HCT116 (cell line): ENCODE data around the gene LMBR1. TPM values are rescaled to one million over a fixed set of nuclear protein-coding genes. Genes with fewer than 3 reads are reported as not detected.

Experiments
- ATAC-seq: fragments of 200-7000 bp; cut with Tn5 transposase; 2 replicates; pipeline ENCODE4 v1.9.1; 2020; ENCODE audit warnings: mild to moderate bottlenecking, moderate library complexity
- BruUV-seq: library from RNA; stranded (reverse); fragments of 400-500 nt; replicated peaks from 2 replicates; lab custom pipeline; 2021; lab: Mats Ljungman, UMichigan
- CTCF ChIA-PET: fragments of 300-600 bp; sonication (Branson Sonifier 250); formaldehyde crosslinking; loops from one replicate; lab custom pipeline; 2021; ENCODE audit warnings: antibody characterized with exemption; lab: Charles Lee
- POLR2A ChIA-PET: fragments of 300-600, 350-600 bp; sonication (Branson Sonifier 250); formaldehyde crosslinking; loops from one replicate; lab custom pipeline; 2021; ENCODE audit warnings: antibody characterized with exemption; lab: Charles Lee
- RAD21 ChIA-PET, 2 experiments: fragments of 300-600 bp; sonication (Branson Sonifier 250); formaldehyde crosslinking; loops; one replicate each; lab custom pipeline; 2023; ENCODE audit warnings: low total read pairs in 2 of 2; ENCODE audit not compliant: uncharacterized antibody in 2 of 2, unreplicated experiment in 2 of 2, low non-redundant PET in 1 of 2; lab: Charles Lee
- DNase-seq: peaks from one replicate; pipeline ENCODE4 v3.0.0-alpha.2; 2010; ENCODE audit warnings: low read depth, low spot score
- H2AFZ ChIP-seq: fragments of 200-600 bp; shearing (Covaris generic), sonication (generic); 2 replicates; pipeline ENCODE4 v1.6.1; 2017; ENCODE audit warnings: low read depth, mixed run types, mixed read lengths, antibody characterized with exemption, low read length; ENCODE audit not compliant: poor library complexity, severe bottlenecking
- H3K27ac ChIP-seq: 2 replicates; pipeline ENCODE4 v1.5.1; 2012; ENCODE audit warnings: low read depth, low read length
- H3K27me3 ChIP-seq: fragments of 200-600 bp; sonication (generic); 2 replicates; pipeline ENCODE4 v1.6.1; 2016; ENCODE audit warnings: mixed run types, low read length, mixed read lengths; ENCODE audit not compliant: insufficient read depth
- H3K36me3 ChIP-seq, 2 experiments: fragments of 200-500 bp in 1 of 2; fragments of 200-600 bp in 1 of 2; sonication (Bioruptor generic) in 1 of 2; sonication (generic) in 1 of 2; 2 replicates each; pipeline versions ENCODE4 v1.5.1 to v1.6.1; 2014 to 2016; ENCODE audit warnings: low read length in 2 of 2, inconsistent platforms in 1 of 2, mixed read lengths in 1 of 2, mixed run types in 1 of 2; ENCODE audit not compliant: insufficient read depth in 2 of 2, control insufficient read depth in 1 of 2
- H3K4me1 ChIP-seq, 2 experiments: fragments of 200-600 bp in 1 of 2; sonication (generic) in 1 of 2; 2 replicates each; pipeline versions ENCODE4 v1.5.1 to v1.6.1; 2012 to 2017; ENCODE audit warnings: low read length in 2 of 2, inconsistent platforms in 1 of 2, mild to moderate bottlenecking in 1 of 2, mixed read lengths in 1 of 2, mixed run types in 1 of 2, moderate library complexity in 1 of 2; ENCODE audit not compliant: insufficient read depth in 2 of 2, control insufficient read depth in 1 of 2
- H3K4me2 ChIP-seq: fragments of 200-600 bp; sonication (generic); 2 replicates; pipeline ENCODE4 v1.6.1; 2017; ENCODE audit warnings: mixed run types, low read length, mixed read lengths
- H3K4me3 ChIP-seq, 2 experiments: fragments of 200-600 bp in 1 of 2; sonication (generic) in 1 of 2; replicated peaks in 1 of 2; 2 replicates each; pipeline ENCODE4 v1.5.1; 2011 to 2016; ENCODE audit warnings: low read length in 2 of 2, control low read depth in 1 of 2, low read depth in 1 of 2, mild to moderate bottlenecking in 1 of 2, mixed read lengths in 1 of 2, mixed run types in 1 of 2
- H3K79me2 ChIP-seq: fragments of 200-600 bp; sonication (generic); 2 replicates; pipeline ENCODE4 v1.6.1; 2017; ENCODE audit warnings: mild to moderate bottlenecking, mixed run types, low read length, moderate library complexity, mixed read lengths; ENCODE audit not compliant: insufficient read depth
- H3K9ac ChIP-seq: fragments of 200-600 bp; sonication (generic); 2 replicates; pipeline ENCODE4 v1.6.1; 2016; ENCODE audit warnings: low read length, mixed read lengths
- H3K9me2 ChIP-seq: fragments of 200-600 bp; sonication (generic), shearing (Covaris generic); 2 replicates; pipeline ENCODE4 v1.6.1; 2017; ENCODE audit warnings: mixed run types, mild to moderate bottlenecking, moderate library complexity; ENCODE audit not compliant: insufficient read depth
- H3K9me3 ChIP-seq, 2 experiments: fragments of 200-500 bp in 1 of 2; fragments of 200-600 bp in 1 of 2; sonication (Bioruptor generic) in 1 of 2; sonication (generic) in 1 of 2; 2 replicates each; pipeline ENCODE4 v1.6.1; 2014 to 2017; ENCODE audit warnings: low read length in 2 of 2, mixed read lengths in 2 of 2, inconsistent platforms in 1 of 2, low read depth in 1 of 2, mild to moderate bottlenecking in 1 of 2, mixed run types in 1 of 2, moderate library complexity in 1 of 2; ENCODE audit not compliant: control insufficient read depth in 1 of 2, insufficient read depth in 1 of 2
- H4K20me1 ChIP-seq: fragments of 200-600 bp; sonication (generic), shearing (Covaris generic); 2 replicates; pipeline ENCODE4 v1.6.1; 2017; ENCODE audit warnings: mixed run types, mild to moderate bottlenecking, moderate library complexity; ENCODE audit not compliant: insufficient read depth
- CBX3 ChIP-seq: IDR thresholded peaks from 2 replicates; pipeline ENCODE4 v1.6.1; 2012; ENCODE audit warnings: low read depth
- CEBPB ChIP-seq: IDR thresholded peaks from 2 replicates; pipeline ENCODE4 v1.6.1; 2012; ENCODE audit warnings: low read depth
- EGR1 ChIP-seq: IDR thresholded peaks from 2 replicates; pipeline ENCODE4 v1.6.1; 2012; ENCODE audit warnings: low read depth
- ELF1 ChIP-seq: IDR thresholded peaks from 2 replicates; pipeline ENCODE4 v1.6.1; 2012; ENCODE audit warnings: low read depth, borderline replicate concordance
- EZH2 ChIP-seq: fragments of 200-600 bp; sonication (generic); IDR thresholded peaks from 2 replicates; pipeline ENCODE4 v1.6.1; 2017; ENCODE audit warnings: antibody characterized with exemption, mixed run types
- EZH2phosphoT487 ChIP-seq: fragments of 200-600 bp; IDR thresholded peaks from 2 replicates; pipeline ENCODE4 v1.6.1; 2018; ENCODE audit warnings: antibody characterized with exemption, borderline replicate concordance
- FOSL1 ChIP-seq: IDR thresholded peaks from 2 replicates; pipeline ENCODE4 v1.6.1; 2012; ENCODE audit warnings: low read depth
- JUND ChIP-seq: IDR thresholded peaks from 2 replicates; pipeline ENCODE4 v1.6.1; 2012
- POLR2A ChIP-seq: IDR thresholded peaks from 2 replicates; pipeline ENCODE4 v1.7.0; 2011; ENCODE audit warnings: borderline replicate concordance; ENCODE audit not compliant: insufficient read depth, insufficient read length; ENCODE audit errors: extremely low read depth
- POLR2AphosphoS5 ChIP-seq: IDR thresholded peaks from 2 replicates; pipeline ENCODE4 v1.6.1; 2011; ENCODE audit warnings: mild to moderate bottlenecking, low read depth, low read length, moderate library complexity
- RAD21 ChIP-seq: IDR thresholded peaks from 2 replicates; pipeline ENCODE4 v1.6.1; 2012; ENCODE audit warnings: low read depth, mild to moderate bottlenecking
- SP1 ChIP-seq: IDR thresholded peaks from 2 replicates; pipeline ENCODE4 v1.6.1; 2012; ENCODE audit warnings: low read depth
- SRF ChIP-seq: IDR thresholded peaks from 2 replicates; pipeline ENCODE4 v1.6.1; 2012; ENCODE audit warnings: low read depth
- TCF7L2 ChIP-seq: IDR thresholded peaks from 2 replicates; pipeline ENCODE4 v1.7.0; 2011; ENCODE audit warnings: borderline replicate concordance, inconsistent platforms; ENCODE audit not compliant: insufficient read depth, insufficient read length; ENCODE audit errors: extremely low read depth
- YY1 ChIP-seq: IDR thresholded peaks from 2 replicates; pipeline ENCODE4 v1.6.1; 2011; ENCODE audit warnings: low read length, low read depth, moderate library complexity, mild to moderate bottlenecking; ENCODE audit not compliant: insufficient replicate concordance; ENCODE audit errors: extremely low read depth
- ZBTB33 ChIP-seq: IDR thresholded peaks from 2 replicates; pipeline ENCODE4 v1.6.1; 2011; ENCODE audit warnings: mild to moderate bottlenecking, low read length, moderate library complexity; ENCODE audit not compliant: insufficient replicate concordance; ENCODE audit errors: extremely low read depth
- intact Hi-C: fragments of 100-400 bp; cut with micrococcal nuclease; formaldehyde crosslinking; loops from 2 replicates; pipeline ENCODE4 v1.10.0; 2022
- total RNA-seq: library from RNA; stranded (reverse); gene quantifications from one replicate; pipeline ENCODE4 v1.2.1, GENCODE V29; 2021; ENCODE audit not compliant: unreplicated experiment
- TF ChIP-seq, protein P1 (sequence below): IDR thresholded peaks from 2 replicates; pipeline ENCODE4 v1.6.1; 2012
- TF ChIP-seq, protein P2 (sequence below): IDR thresholded peaks from 2 replicates; pipeline ENCODE4 v1.6.1; 2012
- TF ChIP-seq, protein P3 (sequence below), 3 experiments: fragments of 200-600 bp in 1 of 3; sonication (generic) in 1 of 3; IDR thresholded peaks in 2 of 3; conservative IDR thresholded peaks in 1 of 3; 2 replicates each; pipeline ENCODE4 v1.5.1; 2012 to 2017; ENCODE audit warnings: low read depth in 2 of 3, low read length in 2 of 3, antibody characterized with exemption in 1 of 3, borderline replicate concordance in 1 of 3, control low read depth in 1 of 3, mild to moderate bottlenecking in 1 of 3, mixed read lengths in 1 of 3, mixed run types in 1 of 3, moderate library complexity in 1 of 3; ENCODE audit not compliant: insufficient read depth in 1 of 3

The LMBR1 gene
- total RNA-seq, 1 experiment from 2014 or later = 84.0 TPM

DNA sequence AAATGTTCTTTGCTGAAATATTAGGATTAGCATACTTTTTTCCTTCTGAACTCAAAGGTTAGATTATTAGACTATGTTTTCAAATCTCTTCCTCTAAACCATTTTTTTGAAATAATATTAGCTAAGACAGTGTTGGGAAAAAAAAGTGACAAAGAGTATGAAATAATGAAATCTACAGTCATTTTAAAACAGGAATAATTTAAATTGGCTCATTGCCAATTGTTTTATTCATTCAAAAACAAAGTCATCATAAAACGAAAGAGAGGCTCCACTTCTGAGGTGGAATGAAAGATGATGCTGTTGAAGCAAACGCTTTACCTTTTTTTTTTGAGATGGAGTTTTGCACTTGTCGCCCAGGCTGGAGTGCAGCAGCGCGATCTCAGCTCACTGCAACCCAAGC is 201.2 kb downstream of the LMBR1 start:
- no peaks in the 10 kb centered on the region for H3K9me3 ChIP-seq
- no peak overlapping the region for H3K27ac ChIP-seq
- H2AFZ ChIP-seq = no peak overlapping the region
- 0 out of 2 replicates have a peak, but pooled peaks cover 13% of the 10 kb centered on the region for H3K79me2 ChIP-seq
- H4K20me1 ChIP-seq = 0 out of 2 replicates have a peak, but pooled peaks cover 6% of the 10 kb centered on the region
- H3K4me3 ChIP-seq = no peak overlapping the region
- ChIA-PET POLR2A (no interaction called here), RAD21 (no interaction called here), CTCF (no interaction called here)
- no peaks in the 10 kb centered on the region for H3K36me3 ChIP-seq
- no peak for TF ChIP-seq TCF7L2
- TF ChIP-seq CEBPB = no peak
- no peak for TF ChIP-seq SP1
- no peak for TF ChIP-seq RAD21
- TF ChIP-seq EZH2 = no peak
- TF ChIP-seq, protein P1, sequence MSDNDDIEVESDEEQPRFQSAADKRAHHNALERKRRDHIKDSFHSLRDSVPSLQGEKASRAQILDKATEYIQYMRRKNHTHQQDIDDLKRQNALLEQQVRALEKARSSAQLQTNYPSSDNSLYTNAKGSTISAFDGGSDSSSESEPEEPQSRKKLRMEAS = no peak
- TF ChIP-seq FOSL1 = no peak
- TF ChIP-seq EZH2phosphoT487 = no peak
- TF ChIP-seq, protein P2, sequence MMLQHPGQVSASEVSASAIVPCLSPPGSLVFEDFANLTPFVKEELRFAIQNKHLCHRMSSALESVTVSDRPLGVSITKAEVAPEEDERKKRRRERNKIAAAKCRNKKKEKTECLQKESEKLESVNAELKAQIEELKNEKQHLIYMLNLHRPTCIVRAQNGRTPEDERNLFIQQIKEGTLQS = no peak
- TF ChIP-seq POLR2A = no peak
- TF ChIP-seq, protein P3, sequence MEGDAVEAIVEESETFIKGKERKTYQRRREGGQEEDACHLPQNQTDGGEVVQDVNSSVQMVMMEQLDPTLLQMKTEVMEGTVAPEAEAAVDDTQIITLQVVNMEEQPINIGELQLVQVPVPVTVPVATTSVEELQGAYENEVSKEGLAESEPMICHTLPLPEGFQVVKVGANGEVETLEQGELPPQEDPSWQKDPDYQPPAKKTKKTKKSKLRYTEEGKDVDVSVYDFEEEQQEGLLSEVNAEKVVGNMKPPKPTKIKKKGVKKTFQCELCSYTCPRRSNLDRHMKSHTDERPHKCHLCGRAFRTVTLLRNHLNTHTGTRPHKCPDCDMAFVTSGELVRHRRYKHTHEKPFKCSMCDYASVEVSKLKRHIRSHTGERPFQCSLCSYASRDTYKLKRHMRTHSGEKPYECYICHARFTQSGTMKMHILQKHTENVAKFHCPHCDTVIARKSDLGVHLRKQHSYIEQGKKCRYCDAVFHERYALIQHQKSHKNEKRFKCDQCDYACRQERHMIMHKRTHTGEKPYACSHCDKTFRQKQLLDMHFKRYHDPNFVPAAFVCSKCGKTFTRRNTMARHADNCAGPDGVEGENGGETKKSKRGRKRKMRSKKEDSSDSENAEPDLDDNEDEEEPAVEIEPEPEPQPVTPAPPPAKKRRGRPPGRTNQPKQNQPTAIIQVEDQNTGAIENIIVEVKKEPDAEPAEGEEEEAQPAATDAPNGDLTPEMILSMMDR (IDR thresholded peaks at IDR 0.05 in 2 of 3, conservative IDR thresholded peaks at IDR 0.05 in 1 of 3; ENCODE audit: borderline replicate concordance in 1 of 3, insufficient read depth in 1 of 3, low read depth in 2 of 3, low read length in 2 of 3) = no peak
- TF ChIP-seq POLR2AphosphoS5 = no peak
- no peak for TF ChIP-seq YY1
- no peak for TF ChIP-seq EGR1
- no peak for TF ChIP-seq ELF1
- TF ChIP-seq SRF = no peak
- no peak for TF ChIP-seq JUND
- no peak for TF ChIP-seq ZBTB33
- TF ChIP-seq CBX3 = no peak
- DNase-seq (no peak), ATAC-seq (no peak)
- H3K4me2 ChIP-seq = no peak overlapping the region
- no peaks in the 10 kb centered on the region for H3K27me3 ChIP-seq
- no peak overlapping the region for H3K9ac ChIP-seq
- no peaks in the 10 kb centered on the region for H3K4me1 ChIP-seq
- H3K9me2 ChIP-seq = no peaks in the 10 kb centered on the region
- no TSS peak for BruUV-seq
- intact Hi-C loops = no loop called here
